ENCODE results near the gene CIRBP.

- no peak for TF ChIP-seq CTCF (IDR thresholded peaks at IDR 0.05; ENCODE audit: low read depth, low read length)
- TF ChIP-seq EZH2phosphoT487 (IDR thresholded peaks at IDR 0.05; ENCODE audit: low read depth) = no peak
Measured at GRCh38 chr19:1300744-1301490, 31.8 kb downstream of the CIRBP start.
